Stimulated activated memory B cell treated with anti-CD40 and anti-IgM and Interleukin-4, amounts not matched to agents 10 μg/mL and 1 μg/mL and 100 μg/mL, for 72 hours (primary cell): ENCODE results near the gene SLC35F6.

ENCODE experiments used
- ATAC-seq: fragments of 150-1000 bp; cut with Tn5 transposase; 2 replicates; pipeline ENCODE4 v1.10.0; 2021
- H3K27ac Mint-ChIP-seq: one replicate; pipeline ENCODE4 v1.8.0; 2022; ENCODE audit warnings: mild to moderate bottlenecking, mixed read lengths
- H3K27me3 Mint-ChIP-seq: one replicate; pipeline ENCODE4 v1.8.0; 2022; ENCODE audit warnings: mixed read lengths
- H3K36me3 Mint-ChIP-seq: one replicate; pipeline ENCODE4 v1.8.0; 2022; ENCODE audit warnings: mixed read lengths
- H3K4me1 Mint-ChIP-seq: one replicate; pipeline ENCODE4 v1.8.0; 2022; ENCODE audit warnings: mixed read lengths
- H3K4me3 Mint-ChIP-seq: one replicate; pipeline ENCODE4 v1.8.0; 2022; ENCODE audit warnings: mild to moderate bottlenecking, moderate library complexity, mixed read lengths
- H3K9me3 Mint-ChIP-seq: one replicate; pipeline ENCODE4 v1.8.0; 2022; ENCODE audit warnings: mixed read lengths

SLC35F6 gene

GRCh38 chr2:26724784-26725520, 39.1 kb upstream of the SLC35F6 start:
- peaks cover 23% of the 10 kb centered on the region for H3K27me3 Mint-ChIP-seq
- no peak for ATAC-seq
- no peaks in the 10 kb centered on the region for H3K36me3 Mint-ChIP-seq
- no peaks in the 10 kb centered on the region for H3K4me1 Mint-ChIP-seq
- H3K9me3 Mint-ChIP-seq, result no peaks in the 10 kb centered on the region
- H3K4me3 Mint-ChIP-seq, result no peak overlapping the region
- no peak overlapping the region for H3K27ac Mint-ChIP-seq

- peaks cover 28% of the 10 kb centered on the region for H3K27me3 Mint-ChIP-seq
- no peaks in the 10 kb centered on the region for H3K9me3 Mint-ChIP-seq
- no peak overlapping the region for H3K4me3 Mint-ChIP-seq
- H3K27ac Mint-ChIP-seq, result no peak overlapping the region
- H3K4me1 Mint-ChIP-seq, result no peaks in the 10 kb centered on the region
- ATAC-seq, result no peak
- no peaks in the 10 kb centered on the region for H3K36me3 Mint-ChIP-seq
Observed at GRCh38 chr2:26725521-26725820, 38.6 kb upstream of the SLC35F6 start.

DNA sequence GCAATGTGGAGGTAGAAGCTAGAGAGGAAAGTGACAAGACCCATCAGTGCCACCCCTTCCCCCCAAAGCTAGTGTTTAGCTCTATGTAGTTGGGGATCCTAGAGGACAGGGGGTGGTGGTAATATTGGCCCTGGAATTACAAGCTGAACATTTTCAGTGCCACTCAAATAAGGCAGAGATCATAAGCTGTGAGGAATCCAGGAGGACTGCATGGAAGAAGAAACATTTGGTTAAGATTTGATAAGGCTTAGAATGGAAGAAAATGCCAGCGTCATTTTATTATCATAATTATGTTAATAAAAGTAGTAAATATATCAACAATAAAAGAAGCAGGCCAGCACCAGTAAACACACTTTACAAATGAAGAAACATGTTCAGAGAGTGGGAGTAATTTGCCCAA, 37.9 kb upstream of the SLC35F6 start:
- ATAC-seq, result no peak
- H3K27me3 Mint-ChIP-seq, result peaks cover 36% of the 10 kb centered on the region
- H3K9me3 Mint-ChIP-seq, result no peaks in the 10 kb centered on the region
- no peaks in the 10 kb centered on the region for H3K4me1 Mint-ChIP-seq
- H3K27ac Mint-ChIP-seq, result no peak overlapping the region
- no peak overlapping the region for H3K4me3 Mint-ChIP-seq
- no peaks in the 10 kb centered on the region for H3K36me3 Mint-ChIP-seq

- Mint-ChIP-seq H3K4me1 (no peaks in the 10 kb centered on the region), H3K27me3 (peaks cover 44% of the 10 kb centered on the region), H3K4me3 (no peak overlapping the region), H3K36me3 (no peaks in the 10 kb centered on the region), H3K9me3 (no peaks in the 10 kb centered on the region), H3K27ac (no peak overlapping the region)
- ATAC-seq, result no peak
Observed at GRCh38 chr2:26727641-26728561, 36.2 kb upstream of the SLC35F6 start.

DNA sequence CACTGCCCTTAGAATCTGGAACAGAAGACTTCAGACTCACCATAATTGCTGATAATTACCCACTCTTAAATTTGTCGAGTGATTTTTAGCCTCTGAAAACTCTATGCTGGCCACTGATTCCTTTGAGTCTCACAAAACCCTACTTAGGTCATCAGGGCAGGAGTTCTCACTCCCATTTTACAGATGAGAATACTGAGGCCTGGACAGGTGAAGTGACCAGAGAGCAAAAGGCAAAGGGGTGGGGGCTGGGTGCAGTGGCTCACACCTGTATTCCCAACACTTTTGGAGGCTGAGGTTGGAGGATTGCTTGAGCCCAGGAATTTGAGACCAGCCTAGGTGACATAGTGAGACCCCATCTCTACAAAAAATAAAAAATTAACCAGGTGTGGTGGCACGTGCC, 34.8 kb upstream of the SLC35F6 start:
- peaks cover 47% of the 10 kb centered on the region for H3K27me3 Mint-ChIP-seq
- H3K4me3 Mint-ChIP-seq, result no peak overlapping the region
- no peak overlapping the region for H3K27ac Mint-ChIP-seq
- ATAC-seq, result no peak
- no peaks in the 10 kb centered on the region for H3K36me3 Mint-ChIP-seq
- H3K9me3 Mint-ChIP-seq, result no peaks in the 10 kb centered on the region
- H3K4me1 Mint-ChIP-seq, result no peaks in the 10 kb centered on the region

GRCh38 chr2:26730549-26731344, 33.3 kb upstream of the SLC35F6 start:
- peaks cover 40% of the 10 kb centered on the region for H3K27me3 Mint-ChIP-seq
- no peaks in the 10 kb centered on the region for H3K4me1 Mint-ChIP-seq
- no peaks in the 10 kb centered on the region for H3K36me3 Mint-ChIP-seq
- peak; percentile 14 for ATAC-seq
- H3K27ac Mint-ChIP-seq, result no peak overlapping the region
- H3K4me3 Mint-ChIP-seq, result no peak overlapping the region
- H3K9me3 Mint-ChIP-seq, result no peaks in the 10 kb centered on the region

GRCh38 chr2:26731714-26732113, 32.4 kb upstream of the SLC35F6 start:
- ATAC-seq, result no peak
- H3K27me3 Mint-ChIP-seq, result peaks cover 34% of the 10 kb centered on the region
- no peaks in the 10 kb centered on the region for H3K36me3 Mint-ChIP-seq
- no peak overlapping the region for H3K27ac Mint-ChIP-seq
- H3K4me1 Mint-ChIP-seq, result no peaks in the 10 kb centered on the region
- H3K4me3 Mint-ChIP-seq, result no peak overlapping the region
- H3K9me3 Mint-ChIP-seq, result no peaks in the 10 kb centered on the region

DNA sequence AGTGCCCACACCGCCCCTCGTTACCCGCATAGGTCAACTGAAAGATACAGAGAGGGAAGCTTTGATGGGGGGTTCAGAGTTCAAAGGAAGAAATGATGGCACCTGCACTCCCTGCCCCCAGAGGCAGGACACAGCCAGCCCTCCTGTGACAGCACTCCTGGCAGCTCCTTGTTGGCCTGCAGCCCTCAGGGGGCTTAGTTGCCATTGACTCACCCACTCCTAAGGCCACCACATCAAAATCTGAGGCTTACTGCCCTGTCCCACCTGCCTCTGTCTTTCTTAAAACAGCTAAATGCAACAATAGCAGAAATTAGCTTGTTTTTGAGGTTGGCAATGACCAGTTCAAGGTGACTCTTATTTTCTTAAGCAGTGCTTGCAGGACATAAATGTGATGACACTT, 31.6 kb upstream of the SLC35F6 start:
- no peak overlapping the region for H3K27ac Mint-ChIP-seq
- ATAC-seq, result no peak
- no peaks in the 10 kb centered on the region for H3K9me3 Mint-ChIP-seq
- H3K27me3 Mint-ChIP-seq, result peaks cover 38% of the 10 kb centered on the region
- H3K36me3 Mint-ChIP-seq, result no peaks in the 10 kb centered on the region
- H3K4me1 Mint-ChIP-seq, result no peaks in the 10 kb centered on the region
- H3K4me3 Mint-ChIP-seq, result no peak overlapping the region

GRCh38 chr2:26733413-26733812, 30.7 kb upstream of the SLC35F6 start:
- Mint-ChIP-seq H3K27me3 (peaks cover 48% of the 10 kb centered on the region), H3K36me3 (no peaks in the 10 kb centered on the region), H3K4me1 (no peaks in the 10 kb centered on the region), H3K27ac (no peak overlapping the region), H3K4me3 (no peak overlapping the region), H3K9me3 (no peaks in the 10 kb centered on the region)
- ATAC-seq, result no peak

DNA sequence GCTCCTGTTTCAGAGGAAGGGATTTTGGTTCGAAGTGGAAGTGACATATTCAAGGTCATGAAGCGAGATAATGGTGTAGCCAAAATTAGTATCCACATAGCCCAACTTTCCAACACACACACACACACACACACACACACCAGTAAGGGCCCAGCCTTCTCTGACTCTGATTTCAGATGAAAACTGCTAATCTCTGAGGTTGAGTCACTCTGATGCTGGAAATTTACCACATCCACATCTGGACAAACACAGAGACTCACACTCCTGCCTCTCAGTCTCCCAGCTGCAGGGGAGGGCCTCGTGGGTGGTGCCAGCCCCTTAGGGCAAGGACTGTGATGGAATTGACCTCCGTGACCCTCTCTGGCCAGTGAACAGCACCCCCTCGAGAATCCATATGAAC, 29.0 kb upstream of the SLC35F6 start:
- Mint-ChIP-seq H3K9me3 (no peaks in the 10 kb centered on the region), H3K4me1 (no peaks in the 10 kb centered on the region), H3K27me3 (peaks cover 55% of the 10 kb centered on the region), H3K36me3 (no peaks in the 10 kb centered on the region), H3K27ac (no peak overlapping the region), H3K4me3 (no peak overlapping the region)
- no peak for ATAC-seq

- Mint-ChIP-seq H3K4me1 (peaks cover 6% of the 10 kb centered on the region), H3K4me3 (no peak overlapping the region), H3K27ac (no peak overlapping the region), H3K27me3 (peaks cover 45% of the 10 kb centered on the region), H3K9me3 (no peaks in the 10 kb centered on the region), H3K36me3 (no peaks in the 10 kb centered on the region)
- no peak for ATAC-seq
Observed at GRCh38 chr2:26735883-26736588, 28.0 kb upstream of the SLC35F6 start.

DNA sequence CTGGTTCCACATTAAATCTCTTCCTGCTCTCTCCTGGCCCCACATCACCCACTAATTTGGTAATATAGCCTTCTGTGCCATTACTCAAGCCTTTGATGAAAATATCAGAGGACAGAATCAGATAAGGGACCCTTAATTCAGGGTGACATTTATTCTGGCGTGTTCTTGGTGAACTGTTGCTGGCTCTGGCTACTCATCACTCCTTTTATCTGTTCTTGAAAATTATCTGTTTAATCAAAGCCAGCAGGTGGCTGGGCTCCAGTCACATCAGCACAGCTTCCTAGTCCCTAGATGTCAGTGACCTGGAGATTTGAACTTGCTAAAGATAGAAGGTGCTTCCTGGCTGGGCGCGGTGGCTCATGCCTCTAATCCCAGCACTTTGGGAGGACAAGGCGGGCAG, 26.9 kb upstream of the SLC35F6 start:
- Mint-ChIP-seq H3K4me1 (peaks cover 10% of the 10 kb centered on the region), H3K27me3 (peaks cover 41% of the 10 kb centered on the region), H3K4me3 (no peak overlapping the region), H3K36me3 (no peaks in the 10 kb centered on the region), H3K27ac (no peak overlapping the region), H3K9me3 (no peaks in the 10 kb centered on the region)
- no peak for ATAC-seq

GRCh38 chr2:26738481-26738880, 25.6 kb upstream of the SLC35F6 start:
- H3K9me3 Mint-ChIP-seq, result no peaks in the 10 kb centered on the region
- H3K4me3 Mint-ChIP-seq, result no peak overlapping the region
- ATAC-seq, result no peak
- H3K27ac Mint-ChIP-seq, result no peak overlapping the region
- no peaks in the 10 kb centered on the region for H3K36me3 Mint-ChIP-seq
- H3K4me1 Mint-ChIP-seq, result peaks cover 10% of the 10 kb centered on the region
- peaks cover 30% of the 10 kb centered on the region for H3K27me3 Mint-ChIP-seq

DNA sequence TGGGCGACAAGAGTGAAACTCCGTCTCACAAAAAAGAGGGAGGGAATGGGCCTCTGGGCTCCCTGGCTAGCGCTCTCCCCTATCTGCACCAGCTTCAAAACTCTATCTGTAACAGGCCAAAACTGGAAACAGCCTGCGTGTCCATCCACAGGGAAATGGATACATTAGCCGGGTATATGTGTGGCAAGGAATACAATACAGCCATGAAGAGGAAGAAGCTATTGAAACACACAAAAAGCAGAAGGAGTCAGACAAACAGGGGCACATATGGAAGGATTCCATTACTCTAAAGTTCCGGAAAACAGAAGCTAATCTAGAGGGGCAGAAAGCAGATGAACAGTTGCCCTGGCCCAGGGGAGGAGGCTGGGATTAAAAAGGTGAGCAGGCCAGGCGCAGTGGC, 24.6 kb upstream of the SLC35F6 start:
- Mint-ChIP-seq H3K9me3 (no peaks in the 10 kb centered on the region), H3K27me3 (peaks cover 27% of the 10 kb centered on the region), H3K36me3 (no peaks in the 10 kb centered on the region), H3K4me3 (no peak overlapping the region), H3K4me1 (peaks cover 10% of the 10 kb centered on the region), H3K27ac (no peak overlapping the region)
- ATAC-seq, result no peak

- H3K36me3 Mint-ChIP-seq, result no peaks in the 10 kb centered on the region
- H3K9me3 Mint-ChIP-seq, result no peaks in the 10 kb centered on the region
- H3K27me3 Mint-ChIP-seq, result peaks cover 27% of the 10 kb centered on the region
- no peak for ATAC-seq
- H3K4me3 Mint-ChIP-seq, result no peak overlapping the region
- H3K4me1 Mint-ChIP-seq, result peaks cover 10% of the 10 kb centered on the region
- no peak overlapping the region for H3K27ac Mint-ChIP-seq
Observed at GRCh38 chr2:26740346-26740745, 23.7 kb upstream of the SLC35F6 start.
